GM23338 (cell line): ENCODE results near the gene TESK2. TPM values are rescaled to one million over a fixed set of nuclear protein-coding genes. Genes with fewer than 3 reads are reported as not detected.

ENCODE experiments used
- ATAC-seq: fragments of 200-7000 bp; cut with Tn5 transposase; 3 replicates; pipeline ENCODE4 v1.9.1; 2020
- DNase-seq: peaks from one replicate; pipeline ENCODE4 v3.0.0-alpha.2; 2015; ENCODE audit warnings: low spot score
- H2AFZ ChIP-seq: fragments of 200-600 bp; sonication (generic); 2 replicates; pipeline ENCODE4 v1.8.0; 2016; ENCODE audit warnings: antibody characterized with exemption, mild to moderate bottlenecking, moderate library complexity
- H3F3A ChIP-seq: fragments of 200-600 bp; sonication (generic); replicated peaks from 2 replicates; pipeline ENCODE4 v1.8.0; 2017; ENCODE audit warnings: antibody characterized with exemption, mixed run types, low read depth
- H3K27ac ChIP-seq: fragments of 200-600 bp; sonication (generic); 2 replicates; pipeline ENCODE4 v1.6.1; 2016; ENCODE audit warnings: low read depth
- H3K27me3 ChIP-seq: fragments of 200-600 bp; sonication (generic); 2 replicates; pipeline ENCODE4 v1.8.0; 2016; ENCODE audit warnings: mild to moderate bottlenecking, mixed run types, moderate library complexity; ENCODE audit not compliant: insufficient read depth
- H3K36me3 ChIP-seq: fragments of 200-600 bp; sonication (generic); 2 replicates; pipeline ENCODE4 v1.8.0; 2016; ENCODE audit warnings: mild to moderate bottlenecking; ENCODE audit not compliant: insufficient read depth
- H3K4me1 ChIP-seq: fragments of 200-600 bp; sonication (generic); 2 replicates; pipeline ENCODE4 v1.8.0; 2016; ENCODE audit warnings: mild to moderate bottlenecking, moderate library complexity; ENCODE audit not compliant: insufficient read depth
- H3K4me2 ChIP-seq: fragments of 200-600 bp; sonication (generic); 2 replicates; pipeline ENCODE4 v1.7.1; 2017; ENCODE audit warnings: mixed run types
- H3K4me3 ChIP-seq: fragments of 200-600 bp; sonication (generic); 2 replicates; pipeline ENCODE4 v1.6.1; 2016; ENCODE audit warnings: mixed run types
- H3K79me2 ChIP-seq: fragments of 200-600 bp; sonication (generic); replicated peaks from 2 replicates; pipeline ENCODE4 v1.8.0; 2017; ENCODE audit warnings: mild to moderate bottlenecking; ENCODE audit not compliant: insufficient read depth
- H3K9me2 ChIP-seq: fragments of 200-600 bp; sonication (generic); 2 replicates; pipeline ENCODE4 v1.8.0; 2017; ENCODE audit not compliant: insufficient read depth
- H4K20me1 ChIP-seq: fragments of 200-600 bp; sonication (generic); replicated peaks from 2 replicates; pipeline ENCODE4 v1.8.0; 2017; ENCODE audit warnings: mild to moderate bottlenecking; ENCODE audit not compliant: insufficient read depth
- H3K27ac Mint-ChIP-seq: 2 replicates; pipeline ENCODE4 v1.8.0; 2020; ENCODE audit warnings: inconsistent platforms, mild to moderate bottlenecking, moderate library complexity, mixed read lengths
- H3K27me3 Mint-ChIP-seq: 3 replicates; pipeline ENCODE4 v1.8.0; 2022; ENCODE audit warnings: low read depth, mild to moderate bottlenecking, moderate library complexity, mixed read lengths, inconsistent platforms; ENCODE audit not compliant: insufficient read depth, poor library complexity
- H3K36me3 Mint-ChIP-seq: 3 replicates; pipeline ENCODE4 v1.8.0; 2021; ENCODE audit warnings: low read depth, mild to moderate bottlenecking, inconsistent platforms, moderate library complexity, mixed read lengths
- H3K4me1 Mint-ChIP-seq: 3 replicates; pipeline ENCODE4 v1.8.0; 2020; ENCODE audit warnings: mild to moderate bottlenecking, inconsistent platforms, mixed read lengths
- H3K4me3 Mint-ChIP-seq: 3 replicates; pipeline ENCODE4 v1.8.0; 2021; ENCODE audit warnings: moderate library complexity, mild to moderate bottlenecking, inconsistent platforms, mixed read lengths
- H3K9me3 Mint-ChIP-seq: 3 replicates; pipeline ENCODE4 v1.8.0; 2020; ENCODE audit warnings: moderate library complexity, mild to moderate bottlenecking, inconsistent platforms, mixed read lengths
- CREB1 ChIP-seq: fragments of 250-450 bp; sonication (Bioruptor Pico); IDR thresholded peaks from 2 replicates; pipeline ENCODE4 v1.5.0; 2020; ENCODE audit warnings: low read depth, mild to moderate bottlenecking, moderate library complexity
- CTCF ChIP-seq, 2 experiments: fragments of 200-600 bp in 1 of 2; sonication (generic) in 1 of 2; conservative IDR thresholded peaks; 2 replicates each; pipeline versions ENCODE4 v1.5.1 to v1.6.1; 2016 to 2017; ENCODE audit warnings: antibody characterized with exemption in 2 of 2, low read depth in 2 of 2, mild to moderate bottlenecking in 2 of 2, moderate library complexity in 1 of 2
- ETS1 ChIP-seq: IDR thresholded peaks from 2 replicates; pipeline ENCODE4 v1.6.1; 2016; ENCODE audit warnings: antibody characterized with exemption
- EZH2 ChIP-seq: fragments of 200-600 bp; sonication (generic); IDR thresholded peaks from one replicate; pipeline ENCODE4 v1.8.0; 2017; ENCODE audit warnings: antibody characterized with exemption, mild to moderate bottlenecking, low read depth; ENCODE audit not compliant: unreplicated experiment
- EZH2phosphoT487 ChIP-seq: fragments of 200-600 bp; sonication (generic); IDR thresholded peaks from one replicate; pipeline ENCODE4 v1.8.1; 2018; ENCODE audit warnings: antibody characterized with exemption; ENCODE audit not compliant: unreplicated experiment
- JUNB ChIP-seq: IDR thresholded peaks from one replicate; pipeline ENCODE4 v1.6.1; 2016; ENCODE audit warnings: antibody characterized with exemption; ENCODE audit not compliant: unreplicated experiment
- NANOG ChIP-seq: IDR thresholded peaks from 2 replicates; pipeline ENCODE4 v1.6.1; 2016; ENCODE audit warnings: antibody characterized with exemption, borderline replicate concordance
- POLR2AphosphoS5 ChIP-seq: IDR thresholded peaks from 2 replicates; pipeline ENCODE4 v1.6.1; 2016; ENCODE audit warnings: antibody characterized with exemption, low read depth
- STAT1 ChIP-seq: IDR thresholded peaks from one replicate; pipeline ENCODE4 v1.6.1; 2016; ENCODE audit warnings: antibody characterized with exemption; ENCODE audit not compliant: unreplicated experiment
- ZNF114 ChIP-seq: fragments of 250-450 bp; sonication (Bioruptor Pico); IDR thresholded peaks from 2 replicates; pipeline ENCODE4 v1.5.0; 2020; ENCODE audit warnings: mild to moderate bottlenecking, moderate library complexity
- ZNF331 ChIP-seq: fragments of 250-450 bp; sonication (Bioruptor Pico); IDR thresholded peaks from 2 replicates; pipeline ENCODE4 v1.5.0; 2020; ENCODE audit warnings: low read depth, mild to moderate bottlenecking, moderate library complexity
- ZNF462 ChIP-seq: fragments of 250-450 bp; sonication (Bioruptor Pico); IDR thresholded peaks from 2 replicates; pipeline ENCODE4 v1.5.0; 2020; ENCODE audit warnings: mild to moderate bottlenecking, moderate library complexity
- polyA plus RNA-seq: library from polyadenylated mRNA; unstranded; fragments of >200 nt; fragmentation: Nextera tagmentation; extraction: Ambion mirVana; gene quantifications from 2 replicates; pipeline ENCODE4 v1.2.1, GENCODE V29; 2016
- total RNA-seq: library from RNA; depleted of rRNA; stranded (reverse); fragments of >200 nt; shearing (Covaris generic); gene quantifications from 2 replicates; pipeline ENCODE4 v1.2.3, GENCODE V29; 2014
- TF ChIP-seq, protein P1 (sequence below): IDR thresholded peaks from one replicate; pipeline ENCODE4 v1.6.1; 2018; ENCODE audit warnings: antibody characterized with exemption; ENCODE audit not compliant: unreplicated experiment

Gene TESK2
- total and polyA plus RNA-seq, 2 experiments from 2014 or later, result 5.2 to 14.0 TPM

- ATAC-seq, result no peak
- H2AFZ ChIP-seq, result no peak overlapping the region
- no peaks in the 10 kb centered on the region for H3K27me3 ChIP-seq
- H3K4me1 ChIP-seq, result no peaks in the 10 kb centered on the region
- H3K9me2 ChIP-seq, result no peaks in the 10 kb centered on the region
- H4K20me1 ChIP-seq, result no peaks in the 10 kb centered on the region; the same call in 1 of the 2 replicates
- Mint-ChIP-seq H3K36me3 (no peaks in the 10 kb centered on the region), H3K27me3 (no peaks in the 10 kb centered on the region), H3K4me3 (no peak overlapping the region), H3K4me1 (no peaks in the 10 kb centered on the region), H3K27ac (no peak overlapping the region), H3K9me3 (no peaks in the 10 kb centered on the region)
- H3K79me2 ChIP-seq, result no peaks in the 10 kb centered on the region
- H3K36me3 ChIP-seq, result no peaks in the 10 kb centered on the region
- H3K4me2 ChIP-seq, result no peak overlapping the region
- no peaks in the 10 kb centered on the region for H3F3A ChIP-seq
- no peak overlapping the region for H3K27ac ChIP-seq
- TF ChIP-seq ETS1 (no peak), CREB1 (CRISPR knock-in tag) (no peak), POLR2AphosphoS5 (no peak), JUNB (no peak), EZH2 (no peak), ZNF114 (CRISPR knock-in tag) (no peak), NANOG (no peak), EZH2phosphoT487 (no peak), STAT1 (no peak), CTCF (conservative IDR thresholded peaks at IDR 0.05; ENCODE audit: low read depth in 2 of 2) (no peak), ZNF331 (CRISPR knock-in tag) (no peak), ZNF462 (CRISPR knock-in tag) (no peak)
- TF ChIP-seq, protein P1, sequence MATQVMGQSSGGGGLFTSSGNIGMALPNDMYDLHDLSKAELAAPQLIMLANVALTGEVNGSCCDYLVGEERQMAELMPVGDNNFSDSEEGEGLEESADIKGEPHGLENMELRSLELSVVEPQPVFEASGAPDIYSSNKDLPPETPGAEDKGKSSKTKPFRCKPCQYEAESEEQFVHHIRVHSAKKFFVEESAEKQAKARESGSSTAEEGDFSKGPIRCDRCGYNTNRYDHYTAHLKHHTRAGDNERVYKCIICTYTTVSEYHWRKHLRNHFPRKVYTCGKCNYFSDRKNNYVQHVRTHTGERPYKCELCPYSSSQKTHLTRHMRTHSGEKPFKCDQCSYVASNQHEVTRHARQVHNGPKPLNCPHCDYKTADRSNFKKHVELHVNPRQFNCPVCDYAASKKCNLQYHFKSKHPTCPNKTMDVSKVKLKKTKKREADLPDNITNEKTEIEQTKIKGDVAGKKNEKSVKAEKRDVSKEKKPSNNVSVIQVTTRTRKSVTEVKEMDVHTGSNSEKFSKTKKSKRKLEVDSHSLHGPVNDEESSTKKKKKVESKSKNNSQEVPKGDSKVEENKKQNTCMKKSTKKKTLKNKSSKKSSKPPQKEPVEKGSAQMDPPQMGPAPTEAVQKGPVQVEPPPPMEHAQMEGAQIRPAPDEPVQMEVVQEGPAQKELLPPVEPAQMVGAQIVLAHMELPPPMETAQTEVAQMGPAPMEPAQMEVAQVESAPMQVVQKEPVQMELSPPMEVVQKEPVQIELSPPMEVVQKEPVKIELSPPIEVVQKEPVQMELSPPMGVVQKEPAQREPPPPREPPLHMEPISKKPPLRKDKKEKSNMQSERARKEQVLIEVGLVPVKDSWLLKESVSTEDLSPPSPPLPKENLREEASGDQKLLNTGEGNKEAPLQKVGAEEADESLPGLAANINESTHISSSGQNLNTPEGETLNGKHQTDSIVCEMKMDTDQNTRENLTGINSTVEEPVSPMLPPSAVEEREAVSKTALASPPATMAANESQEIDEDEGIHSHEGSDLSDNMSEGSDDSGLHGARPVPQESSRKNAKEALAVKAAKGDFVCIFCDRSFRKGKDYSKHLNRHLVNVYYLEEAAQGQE, result no peak
- H3K4me3 ChIP-seq, result no peak overlapping the region
- no peak for DNase-seq
These were observed 107.8 kb downstream of the TESK2 start for GRCh38 chr1:45383191-45383590.
